Measurements from ENCODE around the gene SLC6A19.

- TF ChIP-seq CTCF (IDR thresholded peaks at IDR 0.05) = no peak
- no peak for TF ChIP-seq EZH2 (IDR thresholded peaks at IDR 0.05; ENCODE audit: borderline replicate concordance, insufficient read depth, low read depth, low read length, poor library complexity, severe bottlenecking)
These were observed 3.4 kb downstream of the SLC6A19 start for GRCh38 chr5:1204693-1205242.

All from B cell (primary cell).